ENCODE data around the gene C18orf63.

DNA sequence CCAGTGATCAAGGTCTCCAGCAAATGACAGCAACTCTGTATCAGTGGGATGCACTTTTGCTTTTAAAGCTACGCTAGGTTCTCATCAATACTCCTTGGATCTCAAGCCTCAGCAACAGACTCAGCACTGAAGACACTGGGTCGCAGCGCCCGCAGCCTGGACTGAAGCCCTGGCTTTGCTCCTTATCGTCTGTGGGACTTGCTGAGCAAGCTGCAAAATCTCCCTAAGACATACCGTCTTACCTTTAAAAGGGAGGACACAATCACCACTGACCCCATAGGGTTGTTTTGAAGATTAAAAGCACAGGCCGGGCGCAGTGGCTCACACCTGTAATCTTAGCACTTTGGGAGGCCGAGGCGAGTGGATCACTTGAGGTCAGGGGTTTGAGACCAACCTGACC is 32.0 kb upstream of the C18orf63 start:
- TF ChIP-seq, protein P1, sequence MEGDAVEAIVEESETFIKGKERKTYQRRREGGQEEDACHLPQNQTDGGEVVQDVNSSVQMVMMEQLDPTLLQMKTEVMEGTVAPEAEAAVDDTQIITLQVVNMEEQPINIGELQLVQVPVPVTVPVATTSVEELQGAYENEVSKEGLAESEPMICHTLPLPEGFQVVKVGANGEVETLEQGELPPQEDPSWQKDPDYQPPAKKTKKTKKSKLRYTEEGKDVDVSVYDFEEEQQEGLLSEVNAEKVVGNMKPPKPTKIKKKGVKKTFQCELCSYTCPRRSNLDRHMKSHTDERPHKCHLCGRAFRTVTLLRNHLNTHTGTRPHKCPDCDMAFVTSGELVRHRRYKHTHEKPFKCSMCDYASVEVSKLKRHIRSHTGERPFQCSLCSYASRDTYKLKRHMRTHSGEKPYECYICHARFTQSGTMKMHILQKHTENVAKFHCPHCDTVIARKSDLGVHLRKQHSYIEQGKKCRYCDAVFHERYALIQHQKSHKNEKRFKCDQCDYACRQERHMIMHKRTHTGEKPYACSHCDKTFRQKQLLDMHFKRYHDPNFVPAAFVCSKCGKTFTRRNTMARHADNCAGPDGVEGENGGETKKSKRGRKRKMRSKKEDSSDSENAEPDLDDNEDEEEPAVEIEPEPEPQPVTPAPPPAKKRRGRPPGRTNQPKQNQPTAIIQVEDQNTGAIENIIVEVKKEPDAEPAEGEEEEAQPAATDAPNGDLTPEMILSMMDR (IDR thresholded peaks at IDR 0.05; ENCODE audit: insufficient read depth, low read length) = no peak
- no peak for TF ChIP-seq GABPA (IDR thresholded peaks at IDR 0.05; ENCODE audit: low read depth)
- no peak for TF ChIP-seq POLR2AphosphoS5 (IDR thresholded peaks at IDR 0.05; ENCODE audit: low read depth)
- TF ChIP-seq, protein P2, sequence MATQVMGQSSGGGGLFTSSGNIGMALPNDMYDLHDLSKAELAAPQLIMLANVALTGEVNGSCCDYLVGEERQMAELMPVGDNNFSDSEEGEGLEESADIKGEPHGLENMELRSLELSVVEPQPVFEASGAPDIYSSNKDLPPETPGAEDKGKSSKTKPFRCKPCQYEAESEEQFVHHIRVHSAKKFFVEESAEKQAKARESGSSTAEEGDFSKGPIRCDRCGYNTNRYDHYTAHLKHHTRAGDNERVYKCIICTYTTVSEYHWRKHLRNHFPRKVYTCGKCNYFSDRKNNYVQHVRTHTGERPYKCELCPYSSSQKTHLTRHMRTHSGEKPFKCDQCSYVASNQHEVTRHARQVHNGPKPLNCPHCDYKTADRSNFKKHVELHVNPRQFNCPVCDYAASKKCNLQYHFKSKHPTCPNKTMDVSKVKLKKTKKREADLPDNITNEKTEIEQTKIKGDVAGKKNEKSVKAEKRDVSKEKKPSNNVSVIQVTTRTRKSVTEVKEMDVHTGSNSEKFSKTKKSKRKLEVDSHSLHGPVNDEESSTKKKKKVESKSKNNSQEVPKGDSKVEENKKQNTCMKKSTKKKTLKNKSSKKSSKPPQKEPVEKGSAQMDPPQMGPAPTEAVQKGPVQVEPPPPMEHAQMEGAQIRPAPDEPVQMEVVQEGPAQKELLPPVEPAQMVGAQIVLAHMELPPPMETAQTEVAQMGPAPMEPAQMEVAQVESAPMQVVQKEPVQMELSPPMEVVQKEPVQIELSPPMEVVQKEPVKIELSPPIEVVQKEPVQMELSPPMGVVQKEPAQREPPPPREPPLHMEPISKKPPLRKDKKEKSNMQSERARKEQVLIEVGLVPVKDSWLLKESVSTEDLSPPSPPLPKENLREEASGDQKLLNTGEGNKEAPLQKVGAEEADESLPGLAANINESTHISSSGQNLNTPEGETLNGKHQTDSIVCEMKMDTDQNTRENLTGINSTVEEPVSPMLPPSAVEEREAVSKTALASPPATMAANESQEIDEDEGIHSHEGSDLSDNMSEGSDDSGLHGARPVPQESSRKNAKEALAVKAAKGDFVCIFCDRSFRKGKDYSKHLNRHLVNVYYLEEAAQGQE (IDR thresholded peaks at IDR 0.05; ENCODE audit: insufficient replicate concordance, low read depth) = no peak
- no peak for TF ChIP-seq SPI1 (IDR thresholded peaks at IDR 0.05; ENCODE audit: borderline replicate concordance, low read depth)

All from HL-60 (cell line).